Tongue (tissue), 2 donors: ENCODE measurements around the gene CPSF4L. TPM values are rescaled to one million over a fixed set of nuclear protein-coding genes. Genes with fewer than 3 reads are reported as not detected.

ENCODE experiments used
- DNase-seq: peaks from one replicate; pipeline ENCODE4 v3.0.0-alpha.2; 2015
- total RNA-seq: library from RNA; depleted of rRNA; stranded (reverse); fragments of >200 nt; gene quantifications from one replicate; pipeline ENCODE4 v1.2.3, GENCODE V29; 2014

The CPSF4L gene
- total RNA-seq, 1 donor from 2014 or later = not detected

- no peak for DNase-seq
Measured at GRCh38 chr17:73289549-73290254, 28.0 kb upstream of the CPSF4L start.

DNA sequence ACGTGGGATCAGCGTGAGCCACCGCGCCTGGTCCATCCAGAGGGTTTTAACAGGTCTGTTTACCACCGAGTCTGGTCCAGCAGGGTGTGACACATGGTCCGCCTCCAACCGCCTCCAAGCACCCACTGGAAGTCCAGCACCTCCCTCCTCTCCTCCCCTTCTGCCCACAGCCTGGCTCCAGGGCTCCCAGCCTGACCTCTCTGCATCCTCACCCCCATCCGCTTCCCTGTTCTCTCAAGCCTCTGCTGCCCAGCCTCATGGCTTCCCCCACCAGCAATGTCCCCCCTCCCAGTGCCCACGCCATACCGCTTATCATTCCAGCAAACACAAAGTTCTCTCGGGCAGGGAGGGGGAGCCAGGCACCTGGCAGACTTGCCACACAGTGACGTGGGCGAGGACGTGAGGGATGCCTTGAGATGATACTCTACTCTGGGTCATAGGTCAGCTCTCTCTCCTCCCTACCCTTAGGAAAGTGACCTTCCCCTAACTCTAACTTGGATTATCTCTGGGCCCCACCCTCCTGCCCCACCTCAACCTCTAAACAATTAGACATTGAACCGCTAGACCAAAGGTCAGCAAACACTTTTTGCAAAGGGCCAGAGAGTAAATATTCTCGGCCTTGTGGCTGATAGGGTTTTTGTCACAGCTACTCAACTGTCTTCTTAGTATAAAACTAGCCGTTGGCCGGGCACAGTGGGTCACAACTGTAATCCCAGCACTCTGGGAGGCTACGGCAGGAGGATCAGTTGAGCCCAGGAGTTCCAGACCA lies 27.0 kb upstream of the CPSF4L start:
- no peak for DNase-seq

DNA sequence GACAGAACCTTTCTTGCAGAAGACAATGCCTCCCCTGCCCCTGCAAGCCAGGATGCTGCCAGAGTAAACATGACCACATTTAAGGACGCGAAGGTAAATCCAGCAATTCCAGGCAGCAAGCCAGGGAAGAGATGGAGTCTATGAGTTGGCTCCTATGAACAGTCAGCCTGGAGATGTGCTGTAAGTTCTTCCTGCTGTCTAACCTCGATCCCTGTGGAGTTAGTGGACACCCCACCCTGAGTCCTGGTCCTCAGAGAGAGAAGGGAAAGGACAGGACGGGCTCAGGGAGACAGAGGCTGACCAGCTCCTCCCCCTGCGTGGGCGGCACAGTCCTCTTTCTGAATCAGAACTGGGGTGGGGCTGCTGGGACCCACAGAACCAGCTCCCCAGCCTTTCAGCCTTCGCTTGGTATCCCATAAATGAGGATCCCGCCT lies 25.2 kb upstream of the CPSF4L start:
- no peak for DNase-seq

GRCh38 chr17:73285916-73286862 lies 24.5 kb upstream of the CPSF4L start:
- no peak for DNase-seq

DNA sequence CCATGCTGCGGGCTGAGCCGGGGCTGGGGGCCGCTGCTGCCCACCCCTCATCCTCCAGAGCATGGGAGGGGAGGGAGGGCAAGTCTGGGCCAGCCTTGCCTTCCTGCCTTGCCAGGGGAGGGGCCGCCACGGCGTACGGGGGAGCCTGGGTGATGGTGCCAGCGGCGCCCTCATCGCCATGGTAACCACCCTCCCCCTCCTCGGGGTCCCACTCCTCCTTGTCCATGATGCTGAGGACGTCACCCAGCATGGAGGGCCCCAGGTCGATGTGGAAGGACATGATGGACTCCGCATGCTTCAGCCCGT lies 23.9 kb upstream of the CPSF4L start:
- DNase-seq = no peak

GRCh38 chr17:73284906-73285602 lies 23.4 kb upstream of the CPSF4L start:
- no peak for DNase-seq

- DNase-seq = no peak
Measured at GRCh38 chr17:73284354-73284753, 22.7 kb upstream of the CPSF4L start.

GRCh38 chr17:73283841-73284282 lies 22.2 kb upstream of the CPSF4L start:
- DNase-seq = no peak

GRCh38 chr17:73283250-73283649 lies 21.6 kb upstream of the CPSF4L start:
- DNase-seq = no peak

DNA sequence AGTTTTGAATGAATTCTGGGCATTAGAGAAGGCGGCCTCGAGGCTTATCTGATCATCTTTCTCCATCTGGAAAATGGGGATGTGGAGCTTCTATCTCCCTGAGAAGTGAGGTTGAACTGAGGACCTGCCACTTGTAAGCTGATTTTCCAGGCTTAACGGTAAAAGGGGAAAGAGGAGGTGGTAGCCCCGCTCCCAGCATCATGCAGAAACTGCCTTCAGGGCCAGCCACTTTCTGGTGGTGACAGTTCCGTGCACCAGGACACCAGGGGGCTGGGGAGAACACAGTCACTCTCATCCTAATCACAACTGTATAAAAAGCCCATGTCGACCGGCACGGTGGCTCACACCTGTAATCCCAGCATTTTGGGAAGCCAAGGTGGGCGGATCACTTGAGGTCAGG lies 20.9 kb upstream of the CPSF4L start:
- no peak for DNase-seq

- DNase-seq = no peak
Measured at GRCh38 chr17:73281928-73282327, 20.2 kb upstream of the CPSF4L start.

DNA sequence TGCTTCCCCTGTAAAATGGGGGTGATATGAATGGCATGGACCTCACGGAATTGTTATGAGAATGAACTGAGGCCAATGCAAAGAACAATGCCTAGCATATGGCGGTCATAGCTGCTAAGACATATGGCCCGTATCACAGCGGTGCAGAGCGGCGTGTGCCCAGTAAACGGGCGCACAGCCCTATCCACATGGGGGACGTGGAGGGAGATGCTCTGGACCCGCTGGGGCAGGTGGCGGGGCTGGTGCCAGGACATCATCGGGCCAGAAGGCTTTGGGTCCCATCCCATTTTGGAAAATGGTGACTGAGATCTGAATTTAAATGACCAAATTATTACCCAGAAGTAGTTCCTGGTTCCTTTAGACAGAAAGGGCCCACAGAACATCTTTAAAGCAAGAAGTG lies 18.5 kb upstream of the CPSF4L start:
- no peak for DNase-seq

DNA sequence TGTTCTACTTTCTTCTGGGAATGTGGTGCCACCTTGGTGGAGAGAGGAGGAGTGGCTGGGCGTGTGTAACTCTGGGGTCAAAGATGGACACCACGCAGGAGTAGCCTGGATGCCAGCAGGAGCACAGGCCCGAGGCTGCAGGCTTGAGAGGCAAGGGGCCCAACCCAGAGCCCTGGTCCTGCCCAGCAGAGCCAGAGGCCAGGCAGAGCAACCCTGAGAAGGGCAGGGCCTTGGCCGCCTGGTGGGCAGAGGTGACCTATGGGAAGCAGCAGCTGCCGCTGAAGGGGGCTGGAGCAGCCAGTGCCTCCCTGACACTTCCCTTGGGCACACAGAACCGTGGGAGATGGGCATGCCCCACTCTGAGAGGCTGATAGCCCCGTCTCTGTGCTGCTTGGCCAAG lies 18.0 kb upstream of the CPSF4L start:
- no peak for DNase-seq

DNA sequence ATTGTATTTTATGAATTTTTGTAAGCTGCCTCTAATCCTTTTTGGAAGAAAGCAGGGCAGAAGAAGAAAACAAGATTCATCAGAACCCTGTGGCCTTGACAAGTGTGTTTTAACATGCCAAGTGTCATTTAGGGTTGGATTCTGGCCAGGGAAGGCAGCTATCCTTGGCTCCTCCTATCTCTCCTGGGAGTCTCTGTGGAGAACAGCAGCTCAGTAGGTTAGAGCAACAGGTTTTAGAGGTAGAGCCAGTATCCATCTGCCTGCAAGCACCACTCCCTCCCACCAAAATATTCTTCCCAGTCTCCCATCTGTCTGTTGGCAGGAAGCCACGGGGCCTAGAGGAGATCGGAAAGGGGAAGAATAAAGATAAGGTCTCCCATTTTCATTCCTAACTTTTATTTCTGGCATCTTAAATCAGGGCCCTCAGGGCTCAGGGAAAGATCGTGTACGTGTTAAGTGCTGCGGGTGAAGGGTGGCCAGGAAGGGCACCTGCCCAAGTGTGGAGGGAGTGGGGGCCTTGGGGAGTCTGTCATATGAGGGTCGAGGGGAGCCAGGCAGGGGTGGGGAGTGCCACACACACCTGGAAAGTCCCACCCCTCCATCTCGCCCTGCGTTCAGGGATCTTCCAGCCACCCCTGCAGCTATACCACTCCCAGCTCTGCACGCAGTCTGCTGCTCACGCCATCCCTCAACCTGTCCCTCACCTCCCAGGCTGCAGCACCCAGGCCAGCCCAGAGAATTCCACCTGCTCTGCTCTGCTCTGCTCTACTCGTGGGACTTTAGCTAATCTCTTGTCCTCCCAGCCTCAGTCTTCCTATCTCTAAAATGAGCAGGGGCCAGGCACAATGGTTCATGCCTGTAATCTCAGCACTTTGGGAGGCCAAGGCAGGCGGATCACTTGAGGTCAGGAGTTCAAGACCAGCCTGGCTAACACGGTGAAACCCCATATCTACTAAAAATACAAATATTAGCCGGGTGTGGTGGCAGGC lies 17.1 kb upstream of the CPSF4L start:
- peak; percentile 81 for DNase-seq

GRCh38 chr17:73278049-73278464 lies 16.4 kb upstream of the CPSF4L start:
- no peak for DNase-seq

DNA sequence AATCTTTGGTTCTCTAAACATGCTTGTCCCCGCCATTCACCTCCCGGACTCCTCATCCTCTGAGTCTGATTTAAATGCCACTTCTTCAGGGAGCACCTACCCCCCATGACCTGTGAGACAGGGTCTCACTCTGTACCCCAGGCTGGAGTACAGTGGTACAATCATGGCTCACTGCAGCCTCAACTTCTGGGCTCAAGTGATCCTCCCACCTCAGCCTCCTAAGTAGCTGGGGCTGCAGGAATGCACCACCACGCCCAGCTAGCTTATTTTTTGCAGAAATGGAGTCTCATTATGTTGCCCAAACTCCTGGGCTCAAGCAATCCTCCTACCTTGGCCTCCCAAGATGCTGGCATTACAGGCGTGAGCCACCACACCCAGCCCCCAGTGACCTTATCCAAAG lies 12.8 kb upstream of the CPSF4L start:
- DNase-seq = no peak

- no peak for DNase-seq
Measured at GRCh38 chr17:73272906-73273218, 11.2 kb upstream of the CPSF4L start.

DNA sequence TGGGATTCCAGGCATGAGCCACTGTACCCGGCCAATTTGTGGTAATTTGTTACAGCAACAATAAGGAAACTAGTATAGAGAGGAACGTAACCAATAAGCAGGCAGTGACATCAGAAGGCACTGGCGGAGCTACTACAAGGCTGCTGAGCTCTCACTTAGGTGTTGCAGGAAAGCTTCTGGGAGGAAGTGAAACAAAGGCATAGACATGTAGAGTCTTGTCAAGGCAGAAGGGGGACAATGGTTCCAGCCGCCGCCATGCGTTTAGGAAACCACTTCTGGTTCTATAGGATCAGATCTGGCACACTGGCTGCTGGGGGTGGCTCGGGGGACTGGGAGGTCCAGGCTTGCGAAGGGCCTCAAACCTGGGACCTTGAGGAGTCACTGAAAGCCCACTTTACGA lies 9.4 kb upstream of the CPSF4L start:
- no peak for DNase-seq

DNA sequence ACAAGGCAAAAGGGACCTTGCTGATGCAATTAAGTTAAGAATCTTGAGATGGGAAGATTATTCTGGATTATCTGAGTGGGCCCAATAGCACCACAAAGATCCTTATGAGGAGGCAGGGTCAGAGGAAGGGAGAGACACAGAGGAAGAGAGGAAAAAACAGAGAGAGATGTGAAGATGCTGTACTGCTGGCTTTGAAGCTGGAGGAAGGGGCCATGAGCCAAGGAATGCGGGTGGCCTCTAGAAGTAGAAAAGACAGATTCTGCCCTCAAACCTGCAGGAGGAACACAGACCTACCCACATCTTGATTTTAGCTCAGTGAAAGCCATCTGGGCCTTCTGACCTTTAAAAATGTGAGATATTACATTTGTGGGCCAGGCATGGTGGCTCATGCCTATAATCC lies 8.1 kb upstream of the CPSF4L start:
- DNase-seq = no peak

- no peak for DNase-seq
Measured at GRCh38 chr17:73269329-73269615, 7.6 kb upstream of the CPSF4L start.

GRCh38 chr17:73268582-73269328 lies 7.1 kb upstream of the CPSF4L start:
- DNase-seq = no peak
